B cell (primary cell): ENCODE measurements around the gene DHDH.

ENCODE experiments used
- EZH2 ChIP-seq: IDR thresholded peaks from 2 replicates; pipeline ENCODE4 v1.6.1; 2012; ENCODE audit warnings: borderline replicate concordance, low read depth, mild to moderate bottlenecking, moderate library complexity, low read length; ENCODE audit not compliant: insufficient read depth, poor library complexity, severe bottlenecking
- TF ChIP-seq, protein P1 (sequence below): fragments of 200-600 bp; IDR thresholded peaks from one replicate; pipeline ENCODE4 v1.8.0; 2022; ENCODE audit warnings: antibody characterized with exemption, mild to moderate bottlenecking

DNA sequence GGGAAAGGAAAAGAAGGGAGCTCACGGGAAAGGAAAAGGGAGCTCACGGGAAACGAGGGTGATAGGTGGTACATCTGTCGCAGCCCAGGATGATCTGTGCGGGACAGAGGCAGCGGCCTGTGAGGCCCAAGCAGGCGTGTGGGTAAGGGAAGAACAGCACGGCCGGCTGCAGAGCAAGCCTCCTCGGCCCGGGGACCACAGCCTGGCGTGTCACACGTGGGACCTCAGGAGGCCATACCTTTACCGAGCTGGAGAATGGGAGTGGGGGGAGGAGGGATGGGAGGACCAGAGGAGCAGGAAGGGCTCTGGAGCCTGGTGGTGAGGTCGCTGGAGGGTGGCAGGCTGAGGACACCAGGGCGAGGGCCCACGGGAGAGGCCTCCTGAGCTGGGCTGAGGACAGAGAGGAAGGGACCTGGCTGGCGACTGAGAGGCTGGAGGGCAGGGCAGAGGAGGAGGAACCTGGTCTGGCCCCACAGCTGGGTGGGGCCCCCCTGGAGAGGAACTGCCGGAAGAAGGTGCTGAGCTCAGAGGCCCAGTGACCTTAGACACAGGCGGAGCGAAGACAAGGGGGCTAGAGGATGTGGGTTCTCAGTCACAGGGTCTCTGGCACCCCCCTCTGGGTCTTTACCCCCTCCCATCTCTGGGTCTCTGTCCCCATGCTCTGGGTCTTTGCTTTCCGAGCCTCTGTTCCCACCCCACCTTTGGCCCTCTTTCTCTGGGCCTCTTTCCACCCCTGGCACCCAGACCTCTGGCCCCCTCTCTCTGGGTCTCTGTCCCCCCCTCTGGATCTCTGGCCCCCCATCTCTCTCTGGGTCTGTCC lies 28.7 kb downstream of the DHDH start:
- TF ChIP-seq EZH2 = no peak
- TF ChIP-seq, protein P1, sequence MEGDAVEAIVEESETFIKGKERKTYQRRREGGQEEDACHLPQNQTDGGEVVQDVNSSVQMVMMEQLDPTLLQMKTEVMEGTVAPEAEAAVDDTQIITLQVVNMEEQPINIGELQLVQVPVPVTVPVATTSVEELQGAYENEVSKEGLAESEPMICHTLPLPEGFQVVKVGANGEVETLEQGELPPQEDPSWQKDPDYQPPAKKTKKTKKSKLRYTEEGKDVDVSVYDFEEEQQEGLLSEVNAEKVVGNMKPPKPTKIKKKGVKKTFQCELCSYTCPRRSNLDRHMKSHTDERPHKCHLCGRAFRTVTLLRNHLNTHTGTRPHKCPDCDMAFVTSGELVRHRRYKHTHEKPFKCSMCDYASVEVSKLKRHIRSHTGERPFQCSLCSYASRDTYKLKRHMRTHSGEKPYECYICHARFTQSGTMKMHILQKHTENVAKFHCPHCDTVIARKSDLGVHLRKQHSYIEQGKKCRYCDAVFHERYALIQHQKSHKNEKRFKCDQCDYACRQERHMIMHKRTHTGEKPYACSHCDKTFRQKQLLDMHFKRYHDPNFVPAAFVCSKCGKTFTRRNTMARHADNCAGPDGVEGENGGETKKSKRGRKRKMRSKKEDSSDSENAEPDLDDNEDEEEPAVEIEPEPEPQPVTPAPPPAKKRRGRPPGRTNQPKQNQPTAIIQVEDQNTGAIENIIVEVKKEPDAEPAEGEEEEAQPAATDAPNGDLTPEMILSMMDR = no peak
